Heart right ventricle (tissue), 16 donors: ENCODE data around the gene FADS1. TPM values are rescaled to one million over a fixed set of nuclear protein-coding genes. Genes with fewer than 3 reads are reported as not detected.

Source experiments
- ATAC-seq, 8 donors: fragments of 200-7000 bp; cut with Tn5 transposase; one replicate each; pipeline ENCODE4 v1.9.1; 2020; ENCODE audit warnings: mild to moderate bottlenecking in 8 of 8, moderate library complexity in 8 of 8, moderate number of reproducible peaks in 1 of 8
- DNase-seq, 2 donors: peaks; one replicate each; pipeline ENCODE4 v3.0.0-alpha.2; 2020
- H3K27ac ChIP-seq, 10 donors: fragments of 200-600 bp; sonication (generic) in 2 of 10; one replicate each; pipeline versions ENCODE4 v1.5.0 to v1.8.0; 2020 to 2022; ENCODE audit warnings: mild to moderate bottlenecking in 3 of 10
- H3K27me3 ChIP-seq, 7 donors: fragments of 200-600 bp; one replicate each; pipeline ENCODE4 v1.8.0; 2021 to 2022; ENCODE audit warnings: mild to moderate bottlenecking in 2 of 7
- H3K36me3 ChIP-seq, 9 donors: fragments of 200-600 bp; sonication (generic) in 1 of 9; one replicate each; pipeline versions ENCODE4 v1.5.0 to v1.8.0; 2020 to 2022; ENCODE audit warnings: mild to moderate bottlenecking in 2 of 9
- H3K4me1 ChIP-seq, 9 donors: fragments of 200-600 bp; sonication (generic) in 1 of 9; one replicate each; pipeline versions ENCODE4 v1.5.0 to v1.8.0; 2020 to 2022; ENCODE audit warnings: mild to moderate bottlenecking in 4 of 9
- H3K4me3 ChIP-seq, 10 donors: fragments of 200-600 bp; sonication (generic) in 2 of 10; one replicate each; pipeline versions ENCODE4 v1.5.0 to v1.8.0; 2020 to 2022; ENCODE audit warnings: mild to moderate bottlenecking in 7 of 10, moderate library complexity in 2 of 10
- H3K9me3 ChIP-seq, 11 donors: fragments of 200-600 bp in 10 of 11; sonication (generic) in 2 of 11; one replicate each; pipeline versions ENCODE4 v1.5.0 to v1.8.0; 2013 to 2022; ENCODE audit warnings: mild to moderate bottlenecking in 2 of 11, control low read depth in 1 of 11, moderate library complexity in 1 of 11
- WGBS, 2 donors: extraction: QIAGEN DNeasy Blood & Tissue Kit; methylation state at CpG; one replicate each; pipeline ENCODE4 v1.1.7; 2013; ENCODE audit warnings: inconsistent platforms in 1 of 2; 5-methylcytosine and 5-hydroxymethylcytosine counted together
- intact Hi-C, 10 donors: fragments of 100-400 bp; cut with DNase I; formaldehyde crosslinking; loops; one replicate each; pipeline versions ENCODE4 v1.11.1 to v1.14.2; 2022
- polyA plus RNA-seq, 2 donors: library from polyadenylated mRNA; stranded (reverse); fragments of 200-250 nt; gene quantifications; one replicate each; pipeline ENCODE4 v1.2.3, GENCODE V29; 2013
- total RNA-seq, 10 donors: library from RNA; stranded (reverse); fragmentation: NEBNext Ultra II Directional in 3 of 10; extraction: Animal tissue kit (Norgen Biotek cat#: 25700) in 3 of 10; gene quantifications; one replicate each; pipeline versions ENCODE4 v1.2.1 to v1.2.4, GENCODE V29; 2021 to 2023
- TF ChIP-seq, protein P1 (sequence below), 9 donors: fragments of 200-600 bp; sonication (generic) in 2 of 9; IDR thresholded peaks; one replicate each; pipeline versions ENCODE4 v1.5.0 to v1.8.0; 2021 to 2022; ENCODE audit warnings: antibody characterized with exemption in 9 of 9, mild to moderate bottlenecking in 5 of 9, moderate library complexity in 1 of 9
- donor health status: Arrhythmogenic right ventricular cardiomyopathy.
- donor health status: ischemic (EF 13 %, LVEDD 7.1; RV severe dilation, severe dysfunction).
- donor health status: healthy with polysubstance abuse.
- donor health status: DM: no; HTN: yes; CAD: no.
- donor health status: DM: no; HTN: no; CAD: no.
- donor health status: ischemic (EF 25% LVEDD 6.9; RV normal size, moderate dysfunction).
- donor health status: ischemic (EF 25% LVEDD 5.7; RV mildly dilated, moderate dysfunction).
- donor health status: healthy.
- donor health status: DM: yes; HTN: yes; CAD: no.
- donor health status: Ischemic cardiomyopathy.
- donor health status: ischemic (EF 35%, LVEDD 5.7; RV mildly dilated, moderate dysfunction).
- donor health status: nonischemic (EF 11% LVEDD 7.7; RV severe dilation, severe dysfunction).
- donor health status: DM: yes; HTN: yes; CAD: no.
- donor health status: PGD.
- donor health status: ischemic (EF 29% LVEDD 5.4; RV normal size, mild dysfunction).
- donor health status: nonischemic (EF 23%, LVEDD 6.1; RV moderate dilation, normal function).

FADS1 gene
- total and polyA plus RNA-seq, 12 donors = 13.8 to 37.4 (median 25.4) TPM

DNA sequence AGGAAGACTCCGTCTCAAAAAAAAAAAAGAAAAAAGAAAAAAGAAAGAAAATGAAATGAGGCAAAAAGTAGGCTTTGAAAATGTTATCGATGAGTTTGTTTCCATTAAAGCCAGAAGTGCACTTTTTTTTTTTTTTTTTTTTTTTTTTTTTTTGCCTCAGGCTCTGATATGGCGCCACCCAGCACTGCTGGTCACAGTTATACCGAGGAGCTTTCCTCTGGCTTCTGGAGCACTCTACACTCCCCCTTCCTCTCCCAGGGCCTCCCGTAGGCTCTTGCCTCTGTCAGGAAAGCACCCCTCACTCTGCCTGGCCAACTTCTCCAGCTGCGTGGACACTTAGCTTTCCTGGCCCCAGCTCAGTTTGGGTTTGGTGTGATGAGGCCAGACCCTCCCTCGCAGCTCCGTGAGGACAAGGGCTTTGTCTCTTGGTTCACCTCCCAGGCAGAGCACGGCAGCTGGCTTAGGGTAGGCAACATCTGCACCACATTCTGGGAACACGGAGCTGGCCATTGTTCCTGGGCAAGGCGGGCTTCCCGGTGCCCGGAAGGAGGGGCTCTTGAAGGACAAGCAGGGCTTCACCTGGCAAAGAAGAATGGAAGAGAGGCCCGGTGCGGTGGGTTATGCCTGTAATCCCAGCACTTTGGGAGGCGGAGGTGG, 28.2 kb upstream of the FADS1 start:
- Histone ChIP-seq H3K4me1 (peaks cover 0 to 16% (median 5%) of the 10 kb centered on the region in 9 donors), H3K27ac (no peak overlapping the region), H3K4me3 (no peak overlapping the region), H3K9me3 (no peaks in the 10 kb centered on the region), H3K36me3 (peaks cover 0 to 88% (median 27%) of the 10 kb centered on the region in 9 donors), H3K27me3 (no peaks in the 10 kb centered on the region)
- WGBS, 2 donors = 80 to 84% methylated on average over 16 of the region's 16 CpGs
- DNase-seq = no peak
- TF ChIP-seq, protein P1, sequence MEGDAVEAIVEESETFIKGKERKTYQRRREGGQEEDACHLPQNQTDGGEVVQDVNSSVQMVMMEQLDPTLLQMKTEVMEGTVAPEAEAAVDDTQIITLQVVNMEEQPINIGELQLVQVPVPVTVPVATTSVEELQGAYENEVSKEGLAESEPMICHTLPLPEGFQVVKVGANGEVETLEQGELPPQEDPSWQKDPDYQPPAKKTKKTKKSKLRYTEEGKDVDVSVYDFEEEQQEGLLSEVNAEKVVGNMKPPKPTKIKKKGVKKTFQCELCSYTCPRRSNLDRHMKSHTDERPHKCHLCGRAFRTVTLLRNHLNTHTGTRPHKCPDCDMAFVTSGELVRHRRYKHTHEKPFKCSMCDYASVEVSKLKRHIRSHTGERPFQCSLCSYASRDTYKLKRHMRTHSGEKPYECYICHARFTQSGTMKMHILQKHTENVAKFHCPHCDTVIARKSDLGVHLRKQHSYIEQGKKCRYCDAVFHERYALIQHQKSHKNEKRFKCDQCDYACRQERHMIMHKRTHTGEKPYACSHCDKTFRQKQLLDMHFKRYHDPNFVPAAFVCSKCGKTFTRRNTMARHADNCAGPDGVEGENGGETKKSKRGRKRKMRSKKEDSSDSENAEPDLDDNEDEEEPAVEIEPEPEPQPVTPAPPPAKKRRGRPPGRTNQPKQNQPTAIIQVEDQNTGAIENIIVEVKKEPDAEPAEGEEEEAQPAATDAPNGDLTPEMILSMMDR (IDR thresholded peaks at IDR 0.05) = no peak
- intact Hi-C loops = no loop called here
- peak in 1 of 8 donors; percentile 10 for ATAC-seq

DNA sequence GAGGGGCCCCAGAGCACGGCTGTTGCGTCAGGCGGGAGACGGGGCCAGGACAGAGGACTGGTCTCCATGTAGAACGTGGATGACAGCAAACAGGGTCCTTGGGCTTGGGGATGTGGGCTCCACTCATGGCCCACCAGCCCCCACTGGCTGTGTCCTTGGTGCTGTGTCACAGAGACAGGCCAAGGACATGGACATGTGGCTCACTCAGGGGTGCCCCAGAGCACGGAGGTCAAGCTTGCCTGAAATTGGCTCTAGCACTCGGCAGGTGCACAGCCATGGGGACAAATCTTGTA, 25.7 kb upstream of the FADS1 start:
- DNase-seq (no peak), ATAC-seq (peak in 6 of 8 donors; percentile 21 to 56 (median 29))
- peaks cover 0 to 16% (median 5%) of the 10 kb centered on the region in 9 donors for H3K4me1 ChIP-seq
- TF ChIP-seq, protein P1 (IDR thresholded peaks at IDR 0.05) = no peak
- H3K27me3 ChIP-seq = no peaks in the 10 kb centered on the region
- no peaks in the 10 kb centered on the region for H3K9me3 ChIP-seq
- intact Hi-C loops = loop anchor here in 1 of 10 donors (1.0 kb wide), 1 partner anchor 18 kb away; no protein-coding TSS in a partner anchor
- H3K27ac ChIP-seq = peak overlapping the region in 8 of 10 donors; percentile 13 to 73 (median 59)
- H3K4me3 ChIP-seq = no peak overlapping the region
- WGBS, 2 donors = 78% methylated on average over 7 of the region's 7 CpGs
- peaks cover 0 to 87% (median 17%) of the 10 kb centered on the region in 9 donors for H3K36me3 ChIP-seq

DNA sequence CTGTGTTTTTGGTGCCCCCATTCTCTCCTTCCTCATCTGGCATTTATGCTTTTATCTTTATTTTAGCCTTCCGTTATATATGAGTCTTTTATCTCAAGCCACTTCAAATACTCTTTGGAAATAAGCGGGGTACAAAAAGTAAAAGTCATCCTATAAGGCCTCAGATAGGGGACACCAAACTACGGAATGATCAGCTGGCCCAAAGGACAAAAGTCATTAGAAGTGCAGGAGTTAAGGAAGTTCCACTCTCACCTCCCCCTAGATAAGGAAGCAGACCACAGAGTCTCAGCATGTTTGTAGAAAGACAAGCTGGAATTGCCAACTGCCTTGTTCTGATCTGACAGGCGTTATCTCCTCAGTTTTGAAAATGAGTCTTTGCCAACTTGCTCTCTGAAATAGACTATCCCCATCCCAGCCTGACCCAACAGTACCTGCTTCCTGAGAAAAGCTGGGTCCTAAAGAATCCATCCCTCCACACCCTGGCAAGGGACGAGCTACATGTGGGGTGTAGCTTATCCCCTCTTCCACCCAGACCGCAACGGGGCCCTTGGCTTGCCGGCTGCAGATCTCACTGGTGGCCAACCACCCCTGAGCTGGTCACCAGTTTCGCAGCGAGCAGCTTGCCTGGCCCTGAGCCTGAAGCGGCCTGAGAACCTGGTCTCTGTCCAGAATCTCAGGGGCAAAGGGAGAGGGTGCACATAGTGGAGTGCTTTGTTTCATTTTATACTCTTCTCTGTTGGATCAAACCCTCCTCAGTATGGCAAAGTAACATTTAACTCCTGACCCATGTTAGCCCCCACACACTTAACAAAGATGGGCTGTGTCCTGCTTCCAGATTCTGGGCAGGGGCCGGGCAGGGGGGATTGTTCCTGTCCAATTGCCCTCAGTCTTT, 25.1 kb upstream of the FADS1 start:
- Histone ChIP-seq H3K4me1 (peaks cover 0 to 16% (median 5%) of the 10 kb centered on the region in 9 donors), H3K9me3 (no peaks in the 10 kb centered on the region), H3K4me3 (no peak overlapping the region), H3K27me3 (no peaks in the 10 kb centered on the region), H3K36me3 (peaks cover 0 to 81% (median 17%) of the 10 kb centered on the region in 9 donors), H3K27ac (peak overlapping the region in 8 of 10 donors; percentile 13 to 73 (median 59))
- ATAC-seq (peak; percentile 31 to 82 (median 62)), DNase-seq (peak; percentile 41 to 47)
- intact Hi-C loops = loop anchor here in 1 of 10 donors (1.0 kb wide), 1 partner anchor 18 kb away; no protein-coding TSS in a partner anchor
- 45 to 62% methylated on average over 12 of the region's 12 CpGs for WGBS, 2 donors
- TF ChIP-seq, protein P1 (IDR thresholded peaks at IDR 0.05) = no peak

DNA sequence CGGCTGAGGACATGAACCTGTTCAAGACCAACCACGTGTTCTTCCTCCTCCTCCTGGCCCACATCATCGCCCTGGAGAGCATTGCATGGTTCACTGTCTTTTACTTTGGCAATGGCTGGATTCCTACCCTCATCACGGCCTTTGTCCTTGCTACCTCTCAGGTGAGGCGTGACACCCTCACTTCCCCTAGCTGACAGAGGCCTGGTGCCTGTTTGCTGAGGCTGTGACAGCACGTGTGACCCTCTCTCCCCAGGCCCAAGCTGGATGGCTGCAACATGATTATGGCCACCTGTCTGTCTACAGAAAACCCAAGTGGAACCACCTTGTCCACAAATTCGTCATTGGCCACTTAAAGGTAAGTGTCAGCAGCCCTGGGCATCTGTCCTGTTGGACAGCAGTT, 23.6 kb upstream of the FADS1 start:
- Histone ChIP-seq H3K9me3 (no peaks in the 10 kb centered on the region), H3K4me1 (peaks cover 0 to 22% (median 10%) of the 10 kb centered on the region in 9 donors), H3K27me3 (no peaks in the 10 kb centered on the region), H3K36me3 (peaks cover 0 to 78% (median 17%) of the 10 kb centered on the region in 9 donors), H3K27ac (no peak overlapping the region), H3K4me3 (no peak overlapping the region)
- intact Hi-C loops = no loop called here
- ATAC-seq = no peak
- 96 to 97% methylated on average over 7 of the region's 7 CpGs for WGBS, 2 donors
- DNase-seq = no peak
- TF ChIP-seq, protein P1 (IDR thresholded peaks at IDR 0.05) = no peak
